ENCODE results near the gene LMO1.

DNA sequence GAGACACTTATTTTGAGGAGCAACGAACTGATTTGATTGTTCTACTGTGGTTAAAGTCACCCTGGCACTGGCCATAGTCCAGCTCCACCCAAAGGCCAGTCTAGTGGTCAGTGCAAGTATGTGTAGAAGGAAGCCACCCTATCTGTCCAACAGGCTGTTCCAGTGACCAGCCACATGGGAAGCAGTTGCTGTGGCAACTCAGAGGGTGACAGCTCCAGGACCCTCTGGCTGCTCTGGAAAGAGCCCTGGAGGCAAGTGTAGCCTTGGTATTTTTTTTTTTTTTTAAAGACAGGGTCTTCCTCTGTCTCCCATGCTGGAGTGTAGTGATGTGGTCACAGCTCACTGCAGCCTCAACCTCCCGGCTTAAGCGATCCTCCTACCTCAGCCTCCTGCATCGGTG, 27.8 kb downstream of the LMO1 start:
- no peak for TF ChIP-seq SUZ12 (IDR thresholded peaks at IDR 0.05; ENCODE audit: extremely low read depth, insufficient read depth, insufficient read length)
- no peak for TF ChIP-seq ZNF274 (IDR thresholded peaks at IDR 0.05; ENCODE audit: low read depth, low read length)
- TF ChIP-seq YY1 (IDR thresholded peaks at IDR 0.05; ENCODE audit: insufficient read depth, insufficient read length), result no peak

Data from NT2/D1 (cell line).